ENCODE measurements around the gene SLC24A1. TPM values are rescaled to one million over a fixed set of nuclear protein-coding genes. Genes with fewer than 3 reads are reported as not detected.

SLC24A1 gene
- polyA plus RNA-seq, 1 experiment = 5.5 TPM

GRCh38 chr15:65695081-65695480 lies 73.3 kb downstream of the SLC24A1 start:
- Histone ChIP-seq H3K4me3 (ENCODE audit: low read depth, low read length) (no peak overlapping the region), H3K9me3 (ENCODE audit: control insufficient read depth, insufficient read depth, low read length) (no peaks in the 10 kb centered on the region), H3K27ac (ENCODE audit: low read depth, low read length) (no peak overlapping the region), H3K27me3 (ENCODE audit: control insufficient read depth, insufficient read depth, low read length) (no peaks in the 10 kb centered on the region)
- ChIA-PET CTCF (no interaction called here), POLR2A (no interaction called here)
- no peak for DNase-seq (ENCODE audit: low read depth, low spot score)
- no peak for TF ChIP-seq CTCF (IDR thresholded peaks at IDR 0.05; ENCODE audit: low read depth, low read length)

Small RNA genes within 50 kb of the gene (small RNA-seq; reads per million reads assigned to genes)
- gene SNORD13E (ENCODE audit: insufficient read length, low read depth) = not detected

Other genes starting within 250 kb of the SLC24A1 start
- 0.11 and 0.16 TPM in 2 replicates for gene IGDCC3, start 243.9 kb upstream of the SLC24A1 start, polyA plus RNA-seq (2011; rRNA removed)
- gene IGDCC4, start 199.0 kb upstream of the SLC24A1 start, polyA plus RNA-seq (2011; rRNA removed) = 5.2 and 5.6 TPM in 2 replicates
- gene DPP8, start 104.2 kb upstream of the SLC24A1 start, polyA plus RNA-seq (2011; rRNA removed) = 24.1 and 29.9 TPM in 2 replicates
- gene HACD3, start 91.5 kb upstream of the SLC24A1 start, polyA plus RNA-seq (2011; rRNA removed) = 104 and 130 TPM in 2 replicates
- 46.1 and 56.6 TPM in 2 replicates for gene INTS14, start 10.8 kb upstream of the SLC24A1 start, polyA plus RNA-seq (2011; rRNA removed)
- gene DENND4A, start 170.4 kb downstream of the SLC24A1 start, polyA plus RNA-seq (2011; rRNA removed) = 15.2 and 19.1 TPM in 2 replicates
- gene RAB11A, start 247.6 kb downstream of the SLC24A1 start, polyA plus RNA-seq (2011; rRNA removed) = 315 and 399 TPM in 2 replicates